Gastrocnemius medialis (tissue), 4 donors: ENCODE results near the gene PTGDR2. TPM values are rescaled to one million over a fixed set of nuclear protein-coding genes. Genes with fewer than 3 reads are reported as not detected.
A peak's percentile ranks its signal among the peaks of the same experiment; 100 is the strongest.

Source experiments
- ATAC-seq, 2 donors: fragments of 150-250 bp; one replicate each; pipeline ENCODE4 v1.9.1; 2016
- DNase-seq, 2 donors: peaks; one replicate each; pipeline ENCODE4 v3.0.0-alpha.2; 2019
- H3K27ac ChIP-seq, 4 donors: fragments of 200-600 bp; sonication (generic); 1 replicate in 1 of 4; 2 replicates in 3 of 4; pipeline ENCODE4 v1.5.1; 2016 to 2018; ENCODE audit warnings: mild to moderate bottlenecking in 2 of 4, moderate library complexity in 1 of 4
- H3K27me3 ChIP-seq, 3 donors: fragments of 200-600 bp; sonication (generic) in 2 of 3; 1 replicate in 1 of 3; 2 replicates in 2 of 3; pipeline versions ENCODE4 v1.5.1 to v1.6.0; 2016 to 2019; ENCODE audit warnings: mild to moderate bottlenecking in 1 of 3, moderate library complexity in 1 of 3
- H3K36me3 ChIP-seq, 2 donors: fragments of 200-600 bp; sonication (generic) in 1 of 2; one replicate each; pipeline ENCODE4 v1.5.1; 2017 to 2018
- H3K4me1 ChIP-seq, 2 donors: fragments of 200-600 bp; sonication (generic) in 1 of 2; one replicate each; pipeline ENCODE4 v1.5.1; 2016 to 2017; ENCODE audit warnings: mild to moderate bottlenecking in 2 of 2
- H3K4me3 ChIP-seq, 4 donors: fragments of 200-600 bp; sonication (generic) in 3 of 4; 1 replicate in 1 of 4; 2 replicates in 3 of 4; pipeline ENCODE4 v1.5.1; 2016 to 2019; ENCODE audit warnings: mild to moderate bottlenecking in 2 of 4
- H3K9me3 ChIP-seq, 3 donors: fragments of 200-600 bp; sonication (generic) in 2 of 3; 1 replicate in 1 of 3; 2 replicates in 2 of 3; pipeline ENCODE4 v1.5.1; 2016 to 2019
- CTCF ChIP-seq, 5 experiments: fragments of 450-650 bp in 3 of 5; fragments of 200-600 bp in 2 of 5; sonication (generic) in 2 of 5; IDR thresholded peaks in 4 of 5; conservative IDR thresholded peaks in 1 of 5; 1 replicate in 4 of 5; 2 replicates in 1 of 5; pipeline ENCODE4 v1.5.1; 2016 to 2019; ENCODE audit warnings: antibody characterized with exemption in 5 of 5, mild to moderate bottlenecking in 3 of 5, moderate library complexity in 3 of 5
- POLR2A ChIP-seq, 2 donors: fragments of 450-650 bp; IDR thresholded peaks; one replicate each; pipeline ENCODE4 v1.6.1; 2017; ENCODE audit warnings: antibody characterized with exemption in 2 of 2, mild to moderate bottlenecking in 2 of 2, moderate library complexity in 2 of 2
- in situ Hi-C, 4 donors: fragments of 200-750 bp; cut with MboI; loops; one replicate each; pipeline versions ENCODE4 v1.15.0 to v1.8.0; 2017; ENCODE audit warnings: low sequenced_read_pairs in 4 of 4
- intact Hi-C: fragments of 100-400 bp; cut with DNase I; formaldehyde crosslinking; loops from one replicate; pipeline ENCODE4 v1.15.1; 2023; ENCODE audit warnings: low total_unique reads
- total RNA-seq, 4 donors: library from RNA; depleted of rRNA; stranded (reverse); fragments of >200 nt; gene quantifications; one replicate each; pipeline versions ENCODE4 v1.1.0 to v1.2.3, GENCODE V29; 2016

The PTGDR2 gene
- total RNA-seq, 4 donors from 2014 or later: 0.40 to 4.3 (median 1.3) TPM

GRCh38 chr11:60831501-60832079 lies 24.2 kb downstream of the PTGDR2 start:
- ATAC-seq: no peak
- no peak overlapping the region for H3K27ac ChIP-seq
- in situ Hi-C loops (loop anchor here (5.0 to 25.0 kb wide), 3 partner anchors 66 to 356 kb away; no protein-coding TSS in a partner anchor), intact Hi-C loops (loop anchor here (1.0 to 5.0 kb wide), 6 partner anchors 36 to 356 kb away; partner anchors contain the start of gene ZP1)
- H3K4me1 ChIP-seq: no peaks in the 10 kb centered on the region
- TF ChIP-seq CTCF (IDR thresholded peaks at IDR 0.05 in 4 of 5, conservative IDR thresholded peaks at IDR 0.05 in 1 of 5) (no peak), POLR2A (IDR thresholded peaks at IDR 0.05) (no peak)
- H3K27me3 ChIP-seq: no peaks in the 10 kb centered on the region
- H3K9me3 ChIP-seq: no peaks in the 10 kb centered on the region
- DNase-seq: no peak
- no peaks in the 10 kb centered on the region for H3K36me3 ChIP-seq
- no peak overlapping the region for H3K4me3 ChIP-seq

GRCh38 chr11:60831143-60831500 lies 24.6 kb downstream of the PTGDR2 start:
- Histone ChIP-seq H3K27me3 (no peaks in the 10 kb centered on the region), H3K4me1 (no peaks in the 10 kb centered on the region), H3K36me3 (no peaks in the 10 kb centered on the region), H3K27ac (no peak overlapping the region), H3K4me3 (no peak overlapping the region), H3K9me3 (no peaks in the 10 kb centered on the region)
- ATAC-seq (peak; percentile 92 to 97), DNase-seq (peak; percentile 65 to 77)
- in situ Hi-C loops: loop anchor here (5.0 to 25.0 kb wide), 3 partner anchors 66 to 356 kb away; no protein-coding TSS in a partner anchor
- TF ChIP-seq POLR2A (IDR thresholded peaks at IDR 0.05) (no peak), CTCF (IDR thresholded peaks at IDR 0.05 in 4 of 5, conservative IDR thresholded peaks at IDR 0.05 in 1 of 5) (peak; percentile 90 to 96 (median 92))
- intact Hi-C loops: loop anchor here (1.0 to 5.0 kb wide), 6 partner anchors 36 to 356 kb away; partner anchors contain the start of gene ZP1

- Histone ChIP-seq H3K4me1 (no peaks in the 10 kb centered on the region), H3K27ac (no peak overlapping the region), H3K36me3 (no peaks in the 10 kb centered on the region), H3K4me3 (no peak overlapping the region), H3K27me3 (no peaks in the 10 kb centered on the region), H3K9me3 (no peaks in the 10 kb centered on the region)
- TF ChIP-seq CTCF (IDR thresholded peaks at IDR 0.05 in 4 of 5, conservative IDR thresholded peaks at IDR 0.05 in 1 of 5) (no peak), POLR2A (IDR thresholded peaks at IDR 0.05) (no peak)
- in situ Hi-C loops (loop anchor here (5.0 to 25.0 kb wide), 3 partner anchors 67 to 357 kb away; no protein-coding TSS in a partner anchor), intact Hi-C loops (loop anchor here (1.0 to 5.0 kb wide), 6 partner anchors 37 to 357 kb away; partner anchors contain the start of gene ZP1)
- DNase-seq (no peak), ATAC-seq (peak in 1 of 2 donors; percentile 13)
These were observed 25.1 kb downstream of the PTGDR2 start for GRCh38 chr11:60830478-60831142.

GRCh38 chr11:60825790-60826189 lies 30.0 kb downstream of the PTGDR2 start:
- Histone ChIP-seq H3K27ac (no peak overlapping the region), H3K36me3 (no peaks in the 10 kb centered on the region), H3K27me3 (no peaks in the 10 kb centered on the region), H3K9me3 (no peaks in the 10 kb centered on the region), H3K4me1 (no peaks in the 10 kb centered on the region), H3K4me3 (no peak overlapping the region)
- DNase-seq: no peak
- no peak for ATAC-seq
- TF ChIP-seq CTCF (IDR thresholded peaks at IDR 0.05 in 4 of 5, conservative IDR thresholded peaks at IDR 0.05 in 1 of 5): no peak
- no peak for TF ChIP-seq POLR2A (IDR thresholded peaks at IDR 0.05)
- intact Hi-C loops: no loop called here
- in situ Hi-C loops: loop anchor here (25.0 kb wide), 2 partner anchors 312 to 362 kb away; no protein-coding TSS in a partner anchor
